Activated CD4-positive, alpha-beta T cell treated with anti-CD3 and anti-CD28 coated beads, Interleukin-2, amount 10 ng/mL, durations not matched to agents 24 days and 14 days (primary cell): ENCODE measurements around the gene TCEA2. TPM values are rescaled to one million over a fixed set of nuclear protein-coding genes. Genes with fewer than 3 reads are reported as not detected.

Experiments
- DNase-seq: peaks from one replicate; pipeline ENCODE4 v3.0.0; 2022
- H3K27ac Mint-ChIP-seq: one replicate; pipeline ENCODE4 v1.8.0; 2022; ENCODE audit warnings: mild to moderate bottlenecking, mixed read lengths
- H3K27me3 Mint-ChIP-seq: one replicate; pipeline ENCODE4 v1.8.0; 2022; ENCODE audit warnings: mixed read lengths
- H3K36me3 Mint-ChIP-seq: one replicate; pipeline ENCODE4 v1.8.0; 2022; ENCODE audit warnings: low read depth, mild to moderate bottlenecking, mixed read lengths
- H3K4me1 Mint-ChIP-seq: one replicate; pipeline ENCODE4 v1.8.0; 2021; ENCODE audit warnings: mixed read lengths
- H3K4me3 Mint-ChIP-seq: one replicate; pipeline ENCODE4 v1.8.0; 2022; ENCODE audit warnings: mild to moderate bottlenecking, moderate library complexity, mixed read lengths
- H3K9me3 Mint-ChIP-seq: one replicate; pipeline ENCODE4 v1.8.0; 2021; ENCODE audit warnings: mixed read lengths
- intact Hi-C: fragments of 100-400 bp; cut with micrococcal nuclease; formaldehyde crosslinking; loops from one replicate; pipeline ENCODE4 v1.15.1; 2023
- total RNA-seq: library from RNA; stranded (reverse); gene quantifications from 2 replicates; pipeline ENCODE4 v1.2.3, GENCODE V29; 2022

Gene TCEA2
- total RNA-seq, 1 donor from 2014 or later = 35.4 TPM

- peak overlapping the region; percentile 87 for H3K27ac Mint-ChIP-seq
- no peaks in the 10 kb centered on the region for H3K9me3 Mint-ChIP-seq
Measured at GRCh38 chr20:64056889-64057627, 5.9 kb upstream of the TCEA2 start.

GRCh38 chr20:64057628-64058498, 5.1 kb upstream of the TCEA2 start:
- Mint-ChIP-seq H3K9me3 (no peaks in the 10 kb centered on the region), H3K36me3 (no peaks in the 10 kb centered on the region), H3K4me3 (peak overlapping the region; percentile 80), H3K4me1 (peaks cover 32% of the 10 kb centered on the region), H3K27ac (peak overlapping the region; percentile 87), H3K27me3 (no peaks in the 10 kb centered on the region)
- intact Hi-C loops = loop anchor here (2.0 kb wide), 1 partner anchor 19 kb away; no protein-coding TSS in a partner anchor
- DNase-seq = peak; percentile 95

More at GRCh38 chr20:64056889-64057627, 5.9 kb upstream of the TCEA2 start:
- peak overlapping the region; percentile 80 for H3K4me3 Mint-ChIP-seq
- H3K36me3 Mint-ChIP-seq = no peaks in the 10 kb centered on the region
- peak; percentile 82 for DNase-seq
- H3K27me3 Mint-ChIP-seq = no peaks in the 10 kb centered on the region
- intact Hi-C loops = loop anchor here (2.0 kb wide), 1 partner anchor 18 kb away; no protein-coding TSS in a partner anchor
- H3K4me1 Mint-ChIP-seq = peaks cover 28% of the 10 kb centered on the region

- no peak for DNase-seq
- peak overlapping the region; percentile 69 for H3K27ac Mint-ChIP-seq
- H3K4me1 Mint-ChIP-seq = peaks cover 31% of the 10 kb centered on the region
- H3K27me3 Mint-ChIP-seq = no peaks in the 10 kb centered on the region
- H3K36me3 Mint-ChIP-seq = no peaks in the 10 kb centered on the region
- H3K4me3 Mint-ChIP-seq = peak overlapping the region; percentile 80
- no peaks in the 10 kb centered on the region for H3K9me3 Mint-ChIP-seq
- intact Hi-C loops = no loop called here
Measured at GRCh38 chr20:64058536-64058935, 4.5 kb upstream of the TCEA2 start.

- H3K4me1 Mint-ChIP-seq = peaks cover 52% of the 10 kb centered on the region
- H3K36me3 Mint-ChIP-seq = peaks cover 5% of the 10 kb centered on the region
- H3K27ac Mint-ChIP-seq = no peak overlapping the region
- H3K9me3 Mint-ChIP-seq = no peaks in the 10 kb centered on the region
- H3K4me3 Mint-ChIP-seq = peak overlapping the region; percentile 95
- intact Hi-C loops = loop anchor here (2.0 to 10.0 kb wide), 5 partner anchors 21 to 525 kb away; partner anchors contain the start of genes ABHD16B, ARFRP1, GMEB2 and PTK6
- H3K27me3 Mint-ChIP-seq = no peaks in the 10 kb centered on the region
- no peak for DNase-seq
Measured at GRCh38 chr20:64062276-64062595, 762 bp upstream of the TCEA2 start.

GRCh38 chr20:64063389-64064144, 569 bp downstream of the TCEA2 start:
- Mint-ChIP-seq H3K4me1 (peaks cover 50% of the 10 kb centered on the region), H3K27me3 (no peaks in the 10 kb centered on the region), H3K9me3 (no peaks in the 10 kb centered on the region), H3K36me3 (peaks cover 5% of the 10 kb centered on the region), H3K4me3 (peak overlapping the region; percentile 95), H3K27ac (peak overlapping the region; percentile 91)
- intact Hi-C loops = loop anchor here (1.0 to 10.0 kb wide), 7 partner anchors 19 to 526 kb away; partner anchors contain the start of genes ABHD16B, ARFRP1, GMEB2 and PTK6
- DNase-seq = peak; percentile 81

- intact Hi-C loops = loop anchor here (5.0 to 10.0 kb wide), 4 partner anchors 199 to 527 kb away; partner anchors contain the start of genes ABHD16B, ARFRP1, GMEB2 and PTK6
- Mint-ChIP-seq H3K4me1 (peaks cover 47% of the 10 kb centered on the region), H3K9me3 (no peaks in the 10 kb centered on the region), H3K36me3 (peaks cover 5% of the 10 kb centered on the region), H3K4me3 (peak overlapping the region; percentile 95), H3K27me3 (no peaks in the 10 kb centered on the region), H3K27ac (peak overlapping the region; percentile 91)
- DNase-seq = no peak
Measured at GRCh38 chr20:64064145-64064698, 1.2 kb downstream of the TCEA2 start.

GRCh38 chr20:64065062-64065973, 2.3 kb downstream of the TCEA2 start:
- intact Hi-C loops = loop anchor here (10.0 kb wide), 2 partner anchors 201 to 441 kb away; partner anchors contain the start of genes ABHD16B, GMEB2 and TPD52L2
- peaks cover 5% of the 10 kb centered on the region for H3K36me3 Mint-ChIP-seq
- peak; percentile 76 for DNase-seq
- H3K27me3 Mint-ChIP-seq = no peaks in the 10 kb centered on the region
- peak overlapping the region; percentile 76 for H3K4me3 Mint-ChIP-seq
- peak overlapping the region; percentile 88 for H3K27ac Mint-ChIP-seq
- no peaks in the 10 kb centered on the region for H3K9me3 Mint-ChIP-seq
- peaks cover 47% of the 10 kb centered on the region for H3K4me1 Mint-ChIP-seq

- DNase-seq = peak; percentile 93
- no peaks in the 10 kb centered on the region for H3K9me3 Mint-ChIP-seq
- no peaks in the 10 kb centered on the region for H3K27me3 Mint-ChIP-seq
- H3K36me3 Mint-ChIP-seq = peaks cover 5% of the 10 kb centered on the region
- peak overlapping the region; percentile 76 for H3K4me3 Mint-ChIP-seq
- H3K27ac Mint-ChIP-seq = peak overlapping the region; percentile 88
- intact Hi-C loops = loop anchor here (1.0 to 10.0 kb wide), 3 partner anchors 13 to 441 kb away; partner anchors contain the start of genes ABHD16B, GMEB2, RGS19 and TPD52L2
- H3K4me1 Mint-ChIP-seq = peaks cover 47% of the 10 kb centered on the region
Measured at GRCh38 chr20:64065974-64066343, 3.0 kb downstream of the TCEA2 start.

- intact Hi-C loops = loop anchor here (10.0 kb wide), 2 partner anchors 202 to 442 kb away; partner anchors contain the start of genes ABHD16B, GMEB2 and TPD52L2
- peak overlapping the region; percentile 88 for H3K27ac Mint-ChIP-seq
- H3K36me3 Mint-ChIP-seq = peaks cover 6% of the 10 kb centered on the region
Measured at GRCh38 chr20:64067005-64067632, 4.1 kb downstream of the TCEA2 start.

GRCh38 chr20:64067733-64068307, 4.8 kb downstream of the TCEA2 start:
- no peaks in the 10 kb centered on the region for H3K9me3 Mint-ChIP-seq
- intact Hi-C loops = loop anchor here (10.0 kb wide), 2 partner anchors 203 to 443 kb away; partner anchors contain the start of genes ABHD16B, GMEB2 and TPD52L2
- peak overlapping the region; percentile 76 for H3K4me3 Mint-ChIP-seq
- DNase-seq = no peak
- H3K4me1 Mint-ChIP-seq = peaks cover 41% of the 10 kb centered on the region
- peak overlapping the region; percentile 41 for H3K27ac Mint-ChIP-seq
- no peaks in the 10 kb centered on the region for H3K27me3 Mint-ChIP-seq
- H3K36me3 Mint-ChIP-seq = peaks cover 11% of the 10 kb centered on the region

More at GRCh38 chr20:64067005-64067632, 4.1 kb downstream of the TCEA2 start:
- Mint-ChIP-seq H3K4me3 (peak overlapping the region; percentile 76), H3K4me1 (peaks cover 45% of the 10 kb centered on the region), H3K9me3 (no peaks in the 10 kb centered on the region), H3K27me3 (no peaks in the 10 kb centered on the region)
- DNase-seq = no peak

- intact Hi-C loops = loop anchor here (10.0 kb wide), 2 partner anchors 204 to 444 kb away; partner anchors contain the start of genes ABHD16B, GMEB2 and TPD52L2
Measured at GRCh38 chr20:64068386-64069208, 5.6 kb downstream of the TCEA2 start.

More at GRCh38 chr20:64068386-64069208, 5.6 kb downstream of the TCEA2 start:
- no peaks in the 10 kb centered on the region for H3K9me3 Mint-ChIP-seq
- H3K4me1 Mint-ChIP-seq = peaks cover 40% of the 10 kb centered on the region
- no peak for DNase-seq
- peak overlapping the region; percentile 15 for H3K27ac Mint-ChIP-seq
- peak overlapping the region; percentile 34 for H3K4me3 Mint-ChIP-seq
- H3K27me3 Mint-ChIP-seq = no peaks in the 10 kb centered on the region
- H3K36me3 Mint-ChIP-seq = peaks cover 13% of the 10 kb centered on the region
